C1 segment of cervical spinal cord (tissue), 14 donors: Measurements from ENCODE around the gene STX12.
A peak's percentile ranks its signal among the peaks of the same experiment; 100 is the strongest.

Experiments used
- DNase-seq, 14 donors: peaks; one replicate each; lab custom pipeline; 2025; lab: John Stamatoyannopoulos, UW

The STX12 gene

DNA sequence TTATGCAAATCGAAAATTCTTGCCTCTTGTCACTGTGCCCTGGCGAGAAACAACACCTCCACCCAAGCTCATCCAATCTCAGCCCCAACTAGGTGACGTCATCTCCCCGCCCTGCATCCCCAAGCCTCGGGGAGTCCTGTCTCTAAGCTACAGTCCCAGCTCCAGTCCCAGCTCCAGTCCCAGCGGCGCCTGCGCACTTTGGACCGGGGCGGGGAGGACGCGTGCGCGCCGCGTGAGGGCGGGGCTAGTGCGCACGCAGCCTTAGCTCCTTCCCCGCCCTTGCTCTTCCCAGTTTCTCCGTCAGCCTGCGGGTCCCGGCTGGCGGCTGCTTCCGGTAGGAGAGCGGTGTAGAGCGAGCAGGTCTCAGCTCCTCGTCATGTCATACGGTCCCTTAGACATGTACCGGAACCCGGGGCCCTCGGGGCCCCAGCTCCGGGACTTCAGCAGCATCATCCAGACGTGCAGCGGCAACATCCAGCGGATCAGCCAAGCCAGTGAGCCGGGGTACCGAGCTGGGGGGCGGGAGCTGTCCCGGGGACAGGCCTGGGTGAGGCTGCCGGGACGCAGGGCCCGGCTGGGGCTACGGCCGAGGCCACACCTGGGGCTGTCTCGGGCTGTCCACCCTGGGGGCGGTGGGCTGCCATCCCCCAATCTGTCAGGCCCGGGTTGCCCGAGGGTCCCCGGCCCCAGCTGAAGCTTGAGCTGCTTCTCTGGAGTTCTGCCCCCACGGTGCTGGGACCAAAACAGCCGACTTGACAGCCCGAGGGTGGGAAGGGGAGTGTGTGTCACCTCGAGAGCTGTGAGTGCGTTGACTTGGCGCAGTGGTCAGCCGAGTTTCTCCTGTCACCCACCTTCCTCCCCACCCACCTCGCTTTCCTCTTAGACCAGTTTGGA is at the start of gene STX12:
Gene STX12, plus strand, starts transcription at position 288 of the 894 bp plus-strand sequence. Its CDS starts 89 bp downstream, at position 377.
- peak; percentile 66 to 99 (median 96) for DNase-seq

DNA sequence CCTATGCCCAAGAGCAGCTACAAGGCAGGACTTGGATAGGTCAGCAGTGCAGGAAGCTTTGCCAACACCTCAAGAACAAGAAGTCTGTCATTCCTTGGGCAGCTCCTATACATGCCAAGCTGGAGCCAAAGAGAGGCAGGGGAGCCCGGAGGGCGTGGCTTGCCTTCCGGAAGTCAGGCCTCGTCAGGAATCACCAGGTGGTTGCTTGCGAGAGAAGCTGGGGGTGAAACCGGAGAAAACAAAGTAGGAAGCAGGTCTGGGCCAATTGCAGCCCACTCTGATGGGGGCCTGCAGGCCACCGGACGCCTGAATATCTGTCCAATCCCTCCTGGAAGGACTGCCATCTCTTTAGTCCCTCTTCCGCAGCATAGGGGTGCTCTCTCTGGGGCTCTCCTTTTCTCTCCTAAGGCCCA is 48.1 kb upstream of the STX12 start:
- DNase-seq: peak in 7 of 14 donors; percentile 2 to 46 (median 12)

DNA sequence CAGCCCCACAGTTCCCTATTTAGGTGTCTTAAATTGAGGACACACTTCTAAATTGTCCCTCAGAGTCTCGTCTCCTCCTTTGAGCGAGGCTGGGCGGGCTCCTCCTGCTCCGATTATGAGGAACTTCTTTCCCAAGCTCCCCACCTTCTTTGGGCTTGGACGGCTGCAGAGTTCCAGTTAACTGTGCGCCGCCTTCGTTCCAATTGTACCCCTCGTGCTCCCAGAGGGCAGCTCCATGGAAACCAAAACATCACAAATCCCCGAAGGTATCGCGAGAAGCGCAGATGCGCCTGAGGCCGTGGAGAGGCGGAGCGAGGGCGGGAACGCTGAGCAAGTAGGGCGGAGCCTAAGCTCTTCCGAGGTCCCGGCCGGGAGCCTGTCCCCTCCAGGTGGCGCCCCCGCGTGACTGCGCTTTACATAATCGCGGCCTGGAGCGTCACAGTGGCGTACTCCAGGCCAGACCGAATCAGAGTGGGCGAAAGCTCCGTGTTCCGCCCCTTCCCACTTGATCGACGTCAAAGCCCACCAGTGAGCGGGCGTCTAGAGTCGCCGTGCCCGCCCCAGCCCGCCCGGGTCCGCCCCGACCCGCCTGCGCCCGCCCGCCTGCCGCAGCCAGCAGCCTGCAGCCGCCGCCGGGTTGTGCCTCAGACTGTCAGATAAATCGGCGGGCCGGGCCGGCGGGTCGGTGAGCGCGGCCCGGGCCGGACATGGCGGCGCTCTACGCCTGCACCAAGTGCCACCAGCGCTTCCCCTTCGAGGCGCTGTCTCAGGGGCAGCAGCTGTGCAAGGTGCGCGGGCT is 47.4 kb upstream of the STX12 start, which contains the start of gene FAM76A:
Gene FAM76A, plus strand, starts transcription at position 588 of the 799 bp plus-strand sequence. Its CDS starts 120 bp downstream, at position 708.
- peak; percentile 92 to 99 (median 98) for DNase-seq

DNA sequence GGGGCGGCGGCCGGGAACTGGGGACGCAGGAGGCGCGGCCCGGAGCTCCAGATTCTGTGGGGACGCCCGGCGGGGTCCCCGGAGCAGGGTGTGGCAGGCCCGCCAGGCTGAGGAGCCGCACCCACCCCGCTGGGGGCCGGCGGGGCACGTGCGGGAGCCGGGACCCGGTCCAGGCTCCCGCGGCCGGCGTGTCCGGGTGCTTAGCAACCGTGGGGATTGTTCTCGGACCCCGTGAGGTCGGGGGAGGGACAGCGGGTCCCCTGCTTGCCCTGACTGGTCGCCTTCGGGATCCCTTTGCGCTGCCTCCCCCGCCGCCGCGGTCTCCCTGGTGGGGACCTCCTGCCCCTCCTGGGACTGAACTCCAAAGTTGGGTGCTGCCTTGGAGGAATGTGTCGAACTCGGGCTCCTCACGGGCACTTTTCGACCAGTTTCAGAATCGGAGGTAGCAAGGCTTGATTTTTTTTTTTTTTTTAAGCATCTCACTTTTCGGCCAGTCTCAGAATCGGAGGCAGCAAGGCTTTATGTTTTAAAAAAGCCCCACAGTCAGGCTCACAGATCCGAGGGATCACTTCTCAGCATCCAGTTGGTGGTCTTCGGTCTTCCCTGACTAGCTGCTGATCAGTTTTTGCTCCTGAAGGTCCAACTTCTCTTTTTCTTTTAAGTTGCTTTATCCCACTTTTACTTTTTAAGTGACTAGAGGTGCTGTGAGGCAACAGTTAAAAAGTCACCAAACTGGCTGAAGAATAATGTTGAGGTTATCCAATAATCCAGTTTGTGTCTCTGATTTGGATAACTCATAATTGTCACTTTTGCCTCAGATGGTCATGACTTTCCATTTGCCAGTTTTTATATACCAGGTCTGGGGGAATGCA is 46.6 kb upstream of the STX12 start:
- DNase-seq: peak in 11 of 14 donors; percentile 30 to 79 (median 60)

DNA sequence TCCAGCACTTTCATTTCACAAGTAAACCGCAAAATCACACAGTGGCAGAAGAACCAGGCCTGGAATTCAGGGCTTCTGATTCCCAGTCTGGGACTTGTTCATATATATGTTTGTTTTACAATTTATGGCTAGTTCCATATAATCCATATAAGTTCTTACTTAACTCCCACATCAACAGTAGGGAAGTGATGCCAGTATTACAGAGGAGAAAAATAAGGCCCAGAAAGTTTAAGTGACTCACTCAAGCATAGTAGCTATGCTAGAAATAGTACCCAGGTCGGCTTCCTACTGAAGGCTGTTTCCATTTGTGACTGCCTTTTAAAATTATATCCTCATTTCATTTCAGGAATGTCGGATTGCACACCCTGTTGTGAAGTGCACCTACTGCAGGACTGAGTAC is 45.9 kb upstream of the STX12 start:
- no peak for DNase-seq

DNA sequence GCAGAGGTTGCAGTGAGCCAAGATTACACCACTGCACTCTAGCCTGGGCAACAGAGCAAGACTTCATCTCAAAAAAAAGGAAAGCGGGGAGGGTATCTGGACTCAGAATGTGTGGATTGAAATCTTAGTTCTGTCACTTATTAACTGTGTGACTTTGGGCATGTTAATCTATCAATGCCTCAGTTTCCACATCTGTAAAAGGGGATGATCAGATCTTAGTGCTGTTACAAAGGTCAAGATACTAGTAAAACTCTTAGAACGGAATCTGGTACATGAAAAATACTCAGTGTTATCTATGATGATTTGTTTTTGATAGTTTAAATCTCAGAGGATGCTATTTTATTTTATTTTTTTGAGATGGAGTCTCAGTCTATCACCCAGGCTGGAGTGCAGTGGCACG is 36.8 kb upstream of the STX12 start:
- DNase-seq: no peak

DNA sequence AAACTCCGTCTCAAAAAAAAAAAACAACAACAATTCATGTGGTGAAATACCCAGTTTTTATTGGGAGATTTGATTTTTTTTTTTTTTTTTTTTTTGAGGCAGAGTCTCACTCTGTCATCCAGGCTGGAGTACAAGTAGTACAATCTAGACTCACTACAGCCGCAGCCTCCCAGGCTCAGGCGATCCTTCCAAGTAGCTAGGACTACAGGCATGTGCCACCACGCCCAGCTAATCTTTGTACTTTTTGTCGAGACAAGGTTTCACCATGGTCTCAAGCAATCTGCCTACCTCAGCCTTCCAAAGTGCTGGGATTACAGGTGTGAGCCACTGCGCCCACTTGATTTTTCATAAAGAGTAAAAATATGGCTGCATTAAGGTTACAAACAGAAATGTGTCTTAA is 31.9 kb upstream of the STX12 start:
- no peak for DNase-seq

DNA sequence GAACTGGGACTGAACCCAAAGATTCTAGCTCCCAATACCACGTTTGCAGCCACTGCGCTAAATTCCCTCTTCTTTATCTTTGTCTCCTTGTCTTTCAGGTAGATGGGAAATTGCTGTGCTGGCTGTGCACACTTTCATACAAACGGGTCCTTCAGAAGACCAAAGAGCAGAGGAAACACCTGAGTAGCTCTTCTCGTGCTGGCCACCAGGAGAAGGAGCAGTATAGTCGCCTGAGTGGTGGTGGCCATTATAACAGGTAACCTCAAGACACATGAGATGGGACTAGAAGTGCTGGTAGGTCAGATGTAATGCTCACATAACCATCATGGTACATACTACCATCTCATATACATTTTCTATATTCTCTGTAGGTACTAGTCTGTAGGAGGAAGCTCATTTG is 28.5 kb upstream of the STX12 start:
- no peak for DNase-seq

DNA sequence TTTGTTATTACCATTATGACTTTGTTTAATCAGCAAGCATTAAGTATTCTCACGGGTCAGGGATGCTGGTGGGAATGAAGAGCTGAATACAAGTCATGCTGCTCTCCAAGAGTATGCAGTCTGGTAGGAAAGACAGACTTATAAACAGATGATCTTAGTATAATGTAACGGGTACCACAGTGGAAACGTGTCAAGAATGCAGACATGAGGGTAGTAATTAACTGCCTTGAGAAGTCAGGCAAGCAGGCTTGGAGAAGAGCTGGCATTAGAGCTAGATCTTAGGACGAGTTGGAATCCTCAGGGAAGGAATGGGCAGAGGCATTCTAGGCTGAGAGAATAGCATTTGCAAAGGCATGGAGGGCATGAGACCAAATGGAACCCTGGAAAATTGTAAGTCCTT is 27.6 kb upstream of the STX12 start:
- no peak for DNase-seq

DNA sequence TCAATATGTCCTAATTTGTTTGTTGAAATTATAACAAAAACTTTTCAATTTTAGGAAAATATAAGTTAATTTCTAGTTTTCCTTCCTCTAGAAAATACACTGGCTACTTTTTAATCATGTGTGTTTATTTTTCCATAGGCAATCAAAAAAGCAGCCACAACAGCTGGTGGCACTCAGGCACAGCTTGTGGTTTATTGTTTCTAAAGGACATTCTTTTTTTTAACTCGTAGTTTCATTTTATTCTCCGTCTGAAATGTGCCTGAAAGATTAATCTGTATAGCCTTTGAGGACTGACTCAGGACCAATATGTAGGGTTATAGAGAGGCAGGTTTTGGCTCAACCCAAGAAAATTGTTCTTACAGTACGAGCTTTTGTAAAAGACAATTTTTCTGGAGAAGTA is 20.7 kb upstream of the STX12 start:
- DNase-seq: no peak

DNA sequence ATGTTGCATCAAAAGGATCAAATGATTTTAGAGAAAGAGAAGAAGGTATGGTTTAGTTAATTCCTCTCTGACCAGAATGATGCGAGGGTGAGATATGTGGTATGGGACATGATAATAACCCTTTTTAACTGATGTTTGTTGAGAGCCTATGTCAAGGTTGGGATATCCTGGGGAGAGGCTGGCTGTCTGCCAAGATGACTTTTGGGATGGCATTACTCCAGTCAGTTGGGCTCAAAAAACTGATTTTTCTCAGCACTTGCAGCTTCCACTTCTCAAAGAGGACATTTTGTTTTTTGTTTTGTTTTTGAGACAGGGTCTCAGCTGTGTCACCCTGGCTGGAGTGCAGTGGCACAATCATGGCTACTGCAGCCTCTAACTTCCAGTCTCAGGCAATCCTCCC is 17.7 kb upstream of the STX12 start:
- no peak for DNase-seq

DNA sequence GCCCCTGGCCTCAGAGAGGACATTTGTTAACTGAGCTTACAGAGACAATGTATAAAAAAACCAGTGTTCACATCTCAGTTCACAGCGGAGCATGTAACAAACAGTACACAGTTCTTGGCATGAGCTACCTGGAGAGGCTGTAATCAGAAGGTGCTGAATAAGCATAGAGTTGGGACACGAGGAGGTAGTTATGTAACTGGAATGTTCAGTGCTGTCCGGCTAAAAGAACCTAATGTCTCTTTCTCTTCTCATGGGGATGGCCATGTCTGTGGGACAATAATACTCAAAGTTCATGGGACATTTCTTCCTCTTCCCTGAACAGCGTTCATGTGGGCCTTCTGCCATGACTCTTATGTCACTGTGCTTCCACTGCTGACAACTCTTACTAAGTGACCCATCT is 17.2 kb upstream of the STX12 start:
- DNase-seq: peak in 1 of 14 donors; percentile 3

DNA sequence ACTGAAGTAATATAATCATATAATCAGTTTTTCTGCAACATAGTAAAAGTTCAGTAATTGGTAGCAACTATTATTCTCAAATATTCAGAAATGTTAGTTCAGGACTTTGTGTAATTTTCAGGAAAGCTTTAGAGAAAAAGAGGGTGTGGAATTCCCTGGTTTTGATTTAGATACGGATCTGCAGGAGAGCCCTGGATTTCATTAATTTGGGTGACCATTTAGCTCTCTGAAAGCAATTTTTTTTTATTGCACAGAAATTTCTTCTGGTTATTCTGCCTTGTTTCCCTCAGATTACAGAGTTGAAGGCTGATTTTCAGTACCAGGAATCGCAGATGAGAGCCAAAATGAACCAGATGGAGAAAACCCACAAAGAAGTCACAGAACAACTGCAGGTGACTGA is 13.8 kb upstream of the STX12 start:
- no peak for DNase-seq

DNA sequence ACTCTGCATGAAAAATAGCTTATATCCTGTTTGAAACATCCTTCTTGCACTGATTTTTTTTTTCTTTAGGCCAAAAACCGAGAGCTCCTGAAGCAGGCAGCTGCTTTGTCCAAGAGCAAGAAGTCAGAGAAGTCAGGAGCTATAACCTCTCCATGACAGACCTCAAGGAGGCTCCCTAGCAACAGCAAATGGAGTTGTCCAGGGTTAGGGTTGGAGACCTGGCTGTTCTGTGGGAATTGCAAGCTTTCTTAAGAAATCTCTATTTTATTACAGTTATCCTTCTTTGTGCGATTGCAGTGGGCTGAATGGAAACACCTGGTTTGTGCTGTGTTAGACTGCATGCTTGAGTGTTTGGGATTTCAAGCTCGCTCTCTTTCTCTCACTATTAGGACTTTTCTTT is 12.6 kb upstream of the STX12 start:
- no peak for DNase-seq

DNA sequence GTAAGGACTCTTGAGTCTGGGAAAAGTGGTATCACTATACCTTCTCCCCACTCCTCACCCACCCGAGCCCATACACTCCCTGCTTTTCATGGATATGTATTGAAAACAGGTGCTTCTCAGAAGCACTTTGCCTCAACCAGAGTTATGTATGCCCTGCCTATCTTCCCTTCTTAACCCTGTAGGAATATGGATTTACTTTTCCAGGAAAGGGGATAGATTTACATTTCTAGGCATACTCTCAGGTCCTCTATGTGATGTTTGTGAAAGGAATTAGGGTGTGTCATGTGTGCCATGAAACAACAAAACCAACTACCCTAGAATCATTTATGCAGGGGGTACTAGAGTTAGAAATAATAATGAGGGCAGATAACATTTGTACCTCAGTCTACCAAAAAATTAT is 11.0 kb upstream of the STX12 start:
- no peak for DNase-seq

DNA sequence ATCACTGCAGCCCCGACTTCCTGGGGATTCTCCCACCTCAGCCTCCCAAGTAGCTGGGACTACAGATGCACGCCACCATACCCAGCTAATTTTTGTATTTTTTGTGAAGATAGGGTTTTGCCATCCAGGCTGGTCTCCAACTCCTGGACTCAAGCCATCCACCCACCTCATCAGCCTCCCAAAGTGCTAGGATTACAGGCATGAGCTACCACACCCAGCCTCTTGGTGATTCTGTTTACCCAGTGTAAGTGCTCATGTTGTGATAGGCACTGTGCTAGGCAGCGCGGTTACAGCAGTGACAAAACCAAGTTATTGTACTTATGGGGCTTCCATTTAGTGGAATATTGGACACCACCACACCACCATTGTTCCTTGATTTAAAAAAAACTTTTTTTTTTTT is 9.7 kb upstream of the STX12 start:
- DNase-seq: no peak

DNA sequence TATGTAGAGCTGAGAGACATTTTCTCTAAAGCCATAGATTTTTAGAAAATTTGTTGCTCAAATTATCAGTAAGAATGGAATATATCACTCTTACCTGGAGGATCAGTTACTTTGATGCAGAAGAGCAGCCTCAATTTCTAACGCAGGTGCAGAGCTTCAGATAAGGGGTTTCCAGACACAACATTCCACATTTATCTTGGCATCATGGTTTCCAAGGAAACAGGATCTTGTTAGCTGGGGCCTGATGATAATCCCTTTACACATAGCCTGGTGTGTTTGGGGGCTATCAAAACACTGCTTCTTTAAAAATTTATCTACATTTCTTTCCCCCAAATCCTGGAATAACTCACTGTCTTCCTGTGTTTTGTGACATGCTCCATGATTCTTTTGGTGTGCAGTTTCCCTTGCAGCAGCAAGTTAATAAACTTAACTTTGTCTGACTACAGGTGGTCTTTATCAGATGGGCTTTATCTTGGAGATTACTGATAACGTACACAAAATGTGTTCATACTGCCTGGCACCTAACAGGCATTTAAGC is 2.7 kb upstream of the STX12 start:
- DNase-seq: no peak

DNA sequence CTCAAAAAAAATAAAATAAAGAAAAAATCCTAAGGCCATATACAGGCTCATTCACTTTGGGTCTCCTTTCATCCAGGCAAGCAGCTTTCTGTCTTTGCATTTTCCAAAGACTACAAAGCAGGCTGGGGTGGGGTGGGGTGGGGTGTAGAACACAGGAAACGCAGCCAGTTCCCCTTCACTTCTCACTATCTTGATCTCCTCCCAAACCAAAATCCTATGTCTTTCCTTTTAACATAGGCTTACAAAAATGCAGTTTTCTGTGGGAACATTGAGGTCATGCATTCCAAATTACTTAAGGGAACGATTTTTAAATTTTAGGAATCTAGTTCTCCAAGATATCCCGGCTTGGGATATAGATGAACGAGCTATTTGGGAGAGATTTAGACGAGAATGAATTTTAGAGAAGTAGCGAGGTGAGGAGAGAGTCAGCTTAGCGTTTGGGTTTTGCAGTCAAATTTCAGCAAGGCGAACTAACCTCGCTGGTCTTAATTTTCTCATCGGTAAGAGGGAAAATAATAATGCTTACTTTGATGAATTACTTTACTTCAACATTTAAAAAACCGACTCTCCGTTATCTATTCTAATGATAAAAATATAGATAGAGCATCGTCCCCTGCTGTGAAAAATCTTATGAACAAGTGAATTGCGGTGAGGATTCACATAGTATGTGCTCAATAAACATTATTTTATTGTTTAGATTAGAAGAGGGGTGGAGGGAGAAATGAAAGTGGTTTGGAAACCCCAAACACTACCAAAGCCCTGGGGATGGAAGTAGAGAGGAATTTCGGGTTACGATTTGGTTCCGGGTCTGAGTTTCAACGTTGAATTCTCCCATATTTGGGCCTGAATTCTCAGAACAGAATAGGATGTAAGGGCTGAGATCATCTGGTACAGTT is 735 bp upstream of the STX12 start:
- no peak for DNase-seq

DNA sequence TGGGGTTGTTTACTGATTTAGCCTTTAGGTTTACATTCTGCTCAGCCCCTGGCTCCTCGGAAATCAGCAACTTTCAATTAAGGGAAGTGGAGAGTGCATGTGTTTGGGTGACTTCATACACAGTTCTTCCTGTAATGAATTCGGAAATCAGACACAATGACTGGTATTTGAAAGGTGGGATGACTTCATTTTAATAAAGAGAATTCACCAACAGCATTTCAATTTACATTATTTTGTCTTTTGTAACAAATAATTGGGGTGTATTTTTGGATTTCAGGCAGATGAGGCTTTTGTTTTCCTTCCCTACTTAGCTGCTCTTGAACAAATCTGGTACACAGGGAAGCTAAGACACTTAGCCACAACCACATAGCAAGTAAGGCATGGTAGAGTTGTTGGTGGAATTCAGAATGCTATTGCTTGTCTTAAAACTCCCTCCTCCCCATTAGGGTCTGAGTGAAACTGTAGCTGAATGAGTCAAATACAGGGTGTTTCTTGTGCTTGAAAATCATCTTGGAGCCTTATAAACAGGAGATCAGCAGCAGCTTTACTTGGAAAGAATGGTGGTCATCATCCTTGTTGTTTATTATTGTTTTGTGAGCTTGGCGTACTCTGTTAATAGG is 917 bp downstream of the STX12 start:
- DNase-seq: no peak

DNA sequence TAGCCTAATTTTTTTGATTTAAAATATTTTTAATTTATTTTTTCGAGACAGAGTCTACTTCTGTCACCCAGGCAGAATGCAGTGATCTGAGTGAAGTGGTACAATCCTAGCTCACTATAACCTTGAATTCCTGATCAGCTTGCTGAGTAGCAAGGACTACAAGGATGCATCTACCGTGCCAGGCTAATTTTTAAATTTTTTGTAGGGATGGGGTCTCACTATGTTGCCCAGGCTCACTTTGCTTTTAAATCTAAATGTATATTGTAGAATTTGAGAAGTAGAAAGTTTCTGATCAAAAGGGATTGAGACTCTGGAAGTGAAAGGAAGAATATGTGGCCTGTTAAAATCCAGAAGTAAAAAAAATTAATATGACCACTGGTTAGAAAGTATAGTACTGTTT is 1.6 kb downstream of the STX12 start:
- DNase-seq: no peak
